ENCODE results near the gene FAM193A.
"Not testable (repeated sequence)": the region's sequence is repeated elsewhere in the genome, so short reads cannot be mapped to it uniquely, and the experiment has no call there.

FAM193A gene

GRCh38 chr4:2652415-2653160 lies 116.1 kb downstream of the FAM193A start:
- no peak for DNase-seq

DNA sequence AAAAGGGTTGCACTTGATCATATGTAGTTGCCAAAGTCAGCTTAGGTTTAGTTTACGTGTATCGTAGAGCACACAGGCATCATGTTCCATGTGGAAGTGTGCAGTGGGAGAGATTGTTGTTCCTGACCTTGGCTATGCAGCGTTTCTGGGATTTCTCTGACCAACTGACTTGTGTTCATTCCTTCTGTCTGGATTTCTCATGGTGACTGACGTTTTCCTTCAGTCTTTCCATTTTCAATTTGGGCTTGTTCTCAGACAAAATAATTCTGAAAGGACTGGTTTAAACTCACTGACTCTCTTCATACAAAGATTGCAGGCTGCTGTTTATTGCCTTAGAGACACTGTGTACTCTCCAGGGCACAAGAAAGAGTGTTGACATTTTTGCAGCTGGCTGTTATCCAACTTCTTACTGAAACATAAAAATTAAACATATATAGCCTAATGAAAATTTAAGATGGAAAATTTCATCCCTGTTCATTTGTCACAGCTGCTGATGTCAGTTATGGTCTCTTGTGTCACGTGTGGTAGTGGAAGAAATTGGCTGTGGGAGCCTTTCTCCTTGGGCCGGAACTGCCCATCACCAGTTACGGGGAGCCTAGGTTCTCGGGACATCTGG lies 124.3 kb downstream of the FAM193A start:
- DNase-seq, result no peak

- DNase-seq, result no peak
Measured at GRCh38 chr4:2662598-2662997, 126.2 kb downstream of the FAM193A start.

DNA sequence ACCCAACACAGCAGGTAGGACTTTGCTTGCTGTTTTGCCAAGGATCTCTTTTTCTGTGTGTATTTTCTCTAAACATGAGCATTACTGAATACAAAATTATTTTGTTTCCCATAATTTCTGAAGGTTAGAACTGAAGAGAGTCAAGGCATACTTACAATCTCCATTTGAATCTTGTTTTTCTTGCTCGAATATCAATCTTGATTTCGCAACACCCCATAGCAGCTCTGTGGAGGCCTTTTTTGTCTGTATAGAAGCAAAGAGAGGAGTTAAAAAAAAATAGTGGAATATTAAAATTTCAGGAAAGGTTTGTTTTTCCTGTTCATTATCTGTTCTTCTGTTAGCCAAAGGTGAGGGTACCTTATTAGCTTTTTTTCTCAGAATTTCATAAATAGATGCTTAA lies 126.8 kb downstream of the FAM193A start:
- no peak for DNase-seq

GRCh38 chr4:2666722-2667247 lies 130.3 kb downstream of the FAM193A start:
- DNase-seq, result no peak

GRCh38 chr4:2667428-2667827 lies 131.0 kb downstream of the FAM193A start:
- no peak for DNase-seq

GRCh38 chr4:2671267-2671895 lies 134.9 kb downstream of the FAM193A start:
- DNase-seq, result no peak

- DNase-seq, result no peak
Measured at GRCh38 chr4:2672082-2672481, 135.6 kb downstream of the FAM193A start.

DNA sequence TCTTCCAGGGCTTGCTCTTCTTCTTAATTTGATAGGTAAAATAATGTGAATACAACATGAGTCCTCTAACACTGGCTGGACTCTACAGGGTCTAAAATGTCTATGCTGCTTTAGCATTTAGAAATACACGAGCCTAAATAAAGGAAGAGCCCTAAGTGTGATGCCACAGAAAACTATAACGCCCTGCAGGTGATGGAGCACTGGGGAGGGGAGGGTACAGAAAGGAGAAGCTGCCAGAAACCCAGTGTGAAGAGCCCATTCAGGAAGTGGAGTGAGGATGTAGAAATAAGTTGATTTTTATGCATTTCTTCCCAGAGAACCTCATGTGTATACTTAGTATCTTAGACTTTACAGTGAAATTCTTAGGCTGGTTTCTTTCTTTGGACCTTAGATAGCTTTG lies 136.3 kb downstream of the FAM193A start:
- no peak for DNase-seq

DNA sequence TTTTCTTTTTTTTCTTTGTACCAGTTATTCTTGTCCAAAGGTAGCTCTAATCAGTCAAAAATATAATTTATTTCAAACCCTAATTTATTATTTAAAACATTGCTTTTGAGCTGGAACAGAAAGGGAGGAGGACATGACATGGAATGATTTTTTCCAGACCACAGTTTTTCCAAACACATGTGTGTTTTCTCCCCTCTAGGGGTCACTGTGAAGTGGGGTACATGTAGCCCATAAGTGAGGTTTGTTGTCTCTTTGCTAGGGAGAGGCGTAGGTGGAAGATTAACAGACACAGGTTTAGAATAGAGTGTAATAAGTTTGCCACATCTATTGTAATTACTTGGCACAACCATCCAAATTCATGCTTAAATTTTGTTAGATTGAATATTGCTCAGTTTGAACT lies 136.7 kb downstream of the FAM193A start:
- DNase-seq, result no peak

GRCh38 chr4:2679762-2680161 lies 143.3 kb downstream of the FAM193A start:
- not testable (repeated sequence) for DNase-seq

DNA sequence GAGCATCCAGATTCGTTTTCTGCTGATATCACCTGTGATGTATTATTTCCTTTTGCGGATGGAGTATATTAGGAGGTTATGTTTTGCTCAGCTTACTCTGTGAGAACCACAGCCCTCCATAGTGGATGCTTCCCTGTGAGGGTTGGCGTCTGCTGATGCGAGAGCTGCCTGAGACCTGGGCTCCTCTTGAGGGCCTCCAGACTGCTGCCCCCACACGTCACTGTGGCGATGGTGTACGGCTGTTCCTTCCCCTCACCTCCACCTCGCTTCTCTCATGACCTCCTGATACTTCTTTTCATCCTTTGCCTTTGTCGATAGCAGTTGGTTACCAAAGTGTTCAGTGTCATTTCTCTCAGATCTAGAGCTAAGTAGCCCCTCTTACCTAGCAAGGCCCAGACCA lies 148.0 kb downstream of the FAM193A start:
- DNase-seq, result no peak

- no peak for DNase-seq
Measured at GRCh38 chr4:2685541-2685940, 149.1 kb downstream of the FAM193A start.

- DNase-seq, result no peak
Measured at GRCh38 chr4:2686379-2687265, 150.2 kb downstream of the FAM193A start.

- DNase-seq, result no peak
Measured at GRCh38 chr4:2688281-2688680, 151.8 kb downstream of the FAM193A start.

GRCh38 chr4:2688697-2689096 lies 152.2 kb downstream of the FAM193A start:
- no peak for DNase-seq

DNA sequence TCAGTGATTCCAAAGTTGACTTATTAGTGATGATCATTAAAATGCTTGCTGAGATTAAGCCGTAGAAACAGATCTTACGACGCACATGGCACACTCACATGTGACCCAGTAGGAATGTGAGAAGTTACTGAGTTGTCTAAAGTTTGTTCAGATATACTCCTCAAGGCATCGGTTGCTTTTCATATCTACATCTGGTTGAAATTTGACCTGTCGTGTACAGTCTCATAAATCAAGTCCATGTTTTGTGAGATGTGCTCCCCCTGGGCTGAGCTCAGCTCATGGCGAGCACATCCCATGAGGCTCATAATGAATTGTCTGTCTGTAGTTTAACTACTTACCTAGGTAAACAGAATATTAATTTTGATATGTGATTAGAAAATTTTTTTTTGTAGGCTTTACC lies 152.7 kb downstream of the FAM193A start:
- DNase-seq, result no peak

- peak; percentile 12 for DNase-seq
Measured at GRCh38 chr4:2689825-2690700, 153.6 kb downstream of the FAM193A start.

DNA sequence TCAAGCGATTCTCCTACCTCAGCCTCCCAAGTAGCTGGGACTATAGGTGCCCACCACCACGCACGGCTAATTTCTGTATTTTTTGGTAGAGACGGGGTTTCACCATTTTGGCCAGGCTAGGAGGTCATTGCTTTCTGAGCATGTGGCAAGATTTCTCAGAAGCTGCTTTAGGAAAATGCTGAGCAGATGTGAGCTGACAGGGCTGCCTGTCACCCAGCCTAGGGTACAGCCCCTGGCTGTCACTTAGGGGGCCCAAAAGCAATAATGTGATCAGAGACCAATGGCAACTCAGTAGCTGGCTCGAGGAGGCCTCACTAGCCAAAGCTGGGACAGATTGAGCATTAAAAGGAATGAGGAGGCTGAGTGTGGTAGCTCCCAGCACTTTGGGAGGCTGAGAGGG lies 154.9 kb downstream of the FAM193A start:
- no peak for DNase-seq

DNA sequence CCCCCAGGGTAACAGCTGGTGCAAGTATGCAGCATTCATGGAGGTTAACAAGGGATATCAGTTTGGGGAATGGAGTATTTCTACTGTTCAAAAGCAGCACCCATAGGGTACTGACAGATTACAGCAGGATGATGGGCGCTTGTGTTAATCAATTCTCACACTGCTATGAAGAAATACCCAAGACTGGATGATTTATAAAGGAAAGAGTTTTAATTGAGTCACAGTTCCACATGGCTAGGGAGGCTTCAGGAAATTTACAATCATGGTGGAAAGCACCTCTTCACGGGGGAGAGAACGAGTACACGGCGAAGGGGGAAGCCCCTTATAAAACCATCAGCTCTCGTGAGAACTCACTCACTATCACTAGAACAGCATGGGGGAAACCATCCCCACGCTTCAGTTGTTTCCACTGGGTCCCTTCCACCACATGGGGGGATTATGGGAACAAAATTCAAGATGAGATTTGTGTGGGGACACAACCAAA lies 155.5 kb downstream of the FAM193A start:
- DNase-seq, result no peak

DNA sequence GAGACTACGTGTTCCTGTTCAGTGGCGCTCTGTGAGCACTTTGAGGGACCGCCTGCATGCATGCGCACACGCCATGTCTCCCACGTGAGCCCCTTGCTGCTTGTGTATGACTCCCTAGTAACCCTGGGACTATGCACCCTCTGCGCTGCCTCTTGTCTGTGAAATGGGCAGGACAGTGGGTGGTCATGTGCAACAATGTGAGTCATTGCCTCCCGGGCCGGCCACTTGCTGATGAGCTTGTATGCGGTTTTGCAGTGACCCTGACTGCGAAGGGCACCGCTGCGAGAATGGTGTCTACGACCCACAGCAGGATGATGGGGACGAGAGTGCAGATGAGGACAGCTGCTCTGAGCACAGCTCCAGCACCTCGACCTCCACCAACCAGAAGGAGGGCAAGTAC lies 158.2 kb downstream of the FAM193A start:
- DNase-seq, result no peak

Data from CD4-positive, alpha-beta T cell treated with Interleukin-10 for 1 hour (primary cell).